Measurements from ENCODE around the gene GPR3.
"Not testable (repeated sequence)": the region's sequence is repeated elsewhere in the genome, so short reads cannot be mapped to it uniquely, and the experiment has no call there.

GPR3 gene

DNA sequence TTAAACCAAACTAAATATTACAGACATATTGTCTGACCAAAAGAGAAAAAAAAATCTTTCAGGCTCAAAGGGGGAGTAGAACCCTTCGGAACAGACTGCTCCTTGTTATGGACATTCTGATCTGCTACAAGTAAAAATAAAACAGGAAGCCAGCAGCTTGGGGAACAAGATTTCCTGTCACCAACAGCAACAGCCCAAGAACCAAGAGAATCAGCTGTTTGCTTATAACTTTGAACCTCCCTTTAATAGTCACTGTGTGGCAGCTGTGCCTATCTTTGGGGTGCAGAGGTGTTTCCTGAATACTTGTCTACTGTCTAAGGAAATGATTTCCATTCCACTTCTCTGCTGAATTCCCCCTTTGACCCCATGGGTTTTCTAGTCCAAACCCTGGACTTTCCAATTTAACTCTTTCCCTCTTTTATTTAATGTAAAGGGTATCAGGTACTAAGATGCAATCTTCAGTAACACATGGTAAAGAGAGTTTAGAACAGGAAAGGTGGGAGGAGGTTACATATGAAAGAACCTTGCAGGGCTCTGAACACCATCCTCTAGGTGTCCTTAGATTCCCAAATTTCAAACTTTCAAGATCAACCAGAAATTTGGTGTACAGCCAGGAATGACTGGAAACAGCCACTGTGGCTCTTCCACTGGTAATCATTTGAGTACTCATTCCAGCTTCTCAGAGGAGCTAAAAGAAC lies 38.6 kb downstream of the GPR3 start:
- DNase-seq = peak in 1 of 2 experiments; percentile 17

DNA sequence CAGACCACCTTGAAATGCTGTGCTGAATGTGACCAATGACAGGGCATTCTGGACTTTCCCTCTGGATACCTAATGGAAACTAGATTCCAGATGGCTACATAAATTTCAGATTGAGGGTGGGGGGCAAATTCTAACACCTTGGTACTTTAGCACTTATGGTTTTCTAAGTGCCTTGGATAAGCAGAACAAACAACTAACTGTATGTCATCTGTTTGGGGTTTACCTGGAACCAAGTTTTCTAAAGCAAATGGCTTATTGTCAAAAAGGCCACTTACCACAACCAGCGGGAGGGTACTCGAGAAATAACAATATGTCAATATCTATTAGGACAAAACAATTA lies 39.1 kb downstream of the GPR3 start:
- DNase-seq = no peak

DNA sequence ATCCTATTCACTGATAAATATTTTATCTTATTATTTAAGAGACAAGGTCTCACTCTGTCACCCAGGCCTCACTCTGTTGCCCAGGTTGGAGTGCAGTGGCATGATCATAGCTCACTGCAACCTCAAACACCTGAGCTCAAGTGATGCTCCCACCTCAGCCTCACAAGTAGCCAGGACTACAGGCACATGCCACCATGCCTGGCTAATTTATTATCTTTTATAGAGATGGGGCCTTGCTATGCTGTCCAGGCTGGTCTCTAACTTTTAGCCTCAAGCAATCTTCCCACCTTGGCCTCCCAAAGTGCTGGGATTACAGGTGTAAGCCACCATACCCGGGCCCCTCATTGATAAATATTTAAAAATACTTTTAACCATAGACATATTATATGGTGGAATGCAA lies 40.3 kb downstream of the GPR3 start:
- not testable (repeated sequence) for DNase-seq

DNA sequence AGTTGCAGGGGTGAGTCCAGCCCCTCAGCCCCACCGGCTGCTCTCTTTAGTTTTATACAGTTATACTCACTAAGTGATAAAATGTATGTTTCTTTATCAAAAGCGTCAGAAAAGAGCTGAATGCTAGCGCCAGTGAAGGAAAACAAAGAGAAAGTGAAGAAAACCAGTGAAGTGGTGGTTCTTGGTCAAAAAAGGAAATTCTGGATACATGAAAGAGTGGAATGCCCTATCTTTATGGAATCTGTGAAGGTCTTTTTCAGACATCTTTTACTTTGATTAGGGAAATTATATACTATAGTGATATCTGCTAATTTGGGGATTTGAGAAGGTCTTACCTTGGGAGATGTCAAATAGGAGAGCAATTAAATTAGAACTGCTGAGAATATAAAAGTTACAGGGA lies 41.3 kb downstream of the GPR3 start:
- no peak for DNase-seq

DNA sequence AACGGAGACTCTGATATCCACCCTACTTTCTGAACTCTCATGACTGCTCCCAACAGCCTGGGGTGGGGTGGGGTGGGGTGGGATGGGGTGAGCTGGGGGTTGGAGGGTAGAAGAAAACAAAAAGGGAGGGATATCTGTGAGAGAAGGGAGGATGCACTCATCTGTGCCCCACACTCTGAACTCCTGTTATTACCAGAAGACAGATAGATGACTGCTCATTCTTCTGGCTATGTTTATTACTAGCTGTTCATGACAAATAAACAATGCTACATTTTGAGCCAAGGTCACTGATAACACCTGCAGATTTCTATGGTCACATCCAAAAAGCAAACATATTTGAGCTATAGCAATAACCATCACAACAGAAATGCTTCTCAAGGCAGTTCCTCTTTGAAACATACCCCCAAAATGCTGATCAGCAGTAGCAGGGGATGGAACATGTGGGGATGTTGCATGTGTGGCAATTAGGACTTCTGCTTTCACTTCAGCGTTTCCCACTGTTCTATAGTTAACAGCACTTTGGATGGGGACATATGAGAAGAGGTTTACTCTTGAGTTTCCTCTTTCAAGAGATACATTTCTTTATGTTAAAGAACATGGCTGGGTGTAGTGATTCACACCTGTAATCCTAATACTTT lies 43.3 kb downstream of the GPR3 start:
- DNase-seq = no peak

DNA sequence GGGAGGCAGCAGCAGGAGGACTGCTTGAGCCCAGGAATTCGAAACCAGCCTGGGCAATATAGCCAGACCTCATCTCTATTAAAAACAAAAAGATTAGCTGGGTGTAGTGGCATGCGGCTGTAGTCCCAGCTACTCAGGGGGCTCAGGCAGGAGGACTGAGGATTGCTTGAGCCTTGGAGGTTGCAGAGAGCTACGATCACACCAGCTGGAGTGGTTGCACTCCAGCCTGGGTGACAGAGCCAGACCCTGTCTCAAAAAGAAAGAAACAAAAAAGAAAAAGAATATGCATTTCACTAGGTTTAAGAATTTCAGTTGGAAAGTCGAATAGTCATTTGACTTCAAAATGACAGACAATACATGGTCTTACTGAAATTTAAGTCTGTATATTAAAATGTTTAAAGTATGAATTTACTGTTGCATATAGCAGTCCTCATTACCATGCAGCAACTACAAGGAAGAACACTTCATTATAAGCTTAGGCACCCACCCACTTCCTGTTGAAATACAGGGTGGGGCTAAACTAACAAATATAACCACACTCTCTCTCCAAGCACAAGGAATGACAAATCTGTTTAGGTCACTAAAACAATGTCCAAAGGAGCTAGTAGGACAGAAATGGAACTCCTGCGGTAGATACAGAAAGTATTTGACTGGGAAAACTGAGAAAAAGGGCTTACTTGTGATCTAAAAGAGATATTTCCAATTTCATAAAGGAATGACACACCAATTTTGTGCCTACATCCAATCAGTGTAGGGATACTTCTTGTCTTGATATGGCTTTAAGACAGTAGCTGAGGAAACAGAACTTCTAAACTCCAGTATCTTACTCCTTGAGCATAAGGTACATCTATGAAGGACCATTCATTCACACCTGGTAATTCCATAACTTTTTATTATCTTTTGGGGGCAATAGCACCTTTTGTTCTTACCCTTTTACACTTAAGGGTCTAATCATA lies 44.1 kb downstream of the GPR3 start:
- no peak for DNase-seq

DNA sequence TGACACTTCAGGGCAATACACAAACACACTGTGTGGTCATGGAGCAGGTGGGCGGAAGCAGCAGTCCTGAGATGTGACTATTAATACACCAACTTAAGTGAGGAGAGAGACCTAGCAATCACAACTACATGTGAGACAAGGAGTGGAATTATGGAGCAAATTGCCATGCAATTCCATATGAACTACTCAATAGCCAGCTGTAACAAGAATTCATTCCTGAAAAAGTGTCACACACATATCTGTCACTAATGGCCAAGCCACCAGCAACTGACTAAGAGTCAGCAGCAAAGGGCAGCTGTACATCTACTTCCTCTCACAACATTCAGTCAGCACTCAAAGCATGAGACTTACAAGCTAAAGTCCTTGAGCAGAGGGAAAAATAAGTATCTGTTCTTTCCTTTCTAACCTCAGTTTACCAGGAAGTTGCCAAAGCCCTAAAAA lies 46.2 kb downstream of the GPR3 start:
- no peak for DNase-seq

DNA sequence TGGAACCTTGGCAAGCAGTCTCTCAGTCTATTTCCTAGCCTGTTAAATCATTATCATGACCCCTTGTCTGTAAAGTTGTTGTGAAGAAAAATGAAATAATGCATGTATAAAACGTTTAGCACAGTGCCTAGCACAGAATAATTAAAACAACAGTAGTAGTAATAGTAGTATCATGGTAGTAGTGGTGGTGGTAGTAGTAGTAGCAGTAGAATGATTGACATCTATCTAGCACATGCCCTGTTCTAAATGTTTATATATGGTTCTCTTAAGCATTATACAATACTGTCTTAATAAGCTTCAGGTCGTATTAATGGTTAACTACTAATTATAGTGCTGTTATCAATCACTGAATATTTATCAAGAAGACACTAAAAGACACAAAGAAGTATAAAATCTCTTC lies 46.7 kb downstream of the GPR3 start:
- no peak for DNase-seq

DNA sequence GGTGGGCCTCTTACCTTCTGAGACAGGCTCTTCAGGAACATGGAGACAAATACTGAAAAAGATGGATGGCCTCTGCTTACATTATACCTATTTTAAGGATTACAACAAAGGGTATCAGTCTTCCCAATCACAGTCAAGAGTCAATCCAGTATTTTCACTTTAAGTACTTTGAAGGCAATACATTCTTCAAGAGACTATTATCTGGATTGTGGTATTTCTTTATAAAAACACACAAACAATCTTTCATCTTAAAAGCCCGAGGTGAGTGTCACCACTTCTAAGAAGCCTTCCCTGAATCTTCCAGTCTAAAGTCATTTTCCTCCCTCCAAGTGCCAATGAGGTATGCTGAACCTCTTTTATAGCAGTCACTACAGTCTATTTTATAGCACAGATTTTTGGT lies 52.2 kb downstream of the GPR3 start:
- no peak for DNase-seq

All from stimulated activated CD4-positive, alpha-beta T cell treated with anti-CD3 and anti-CD28 coated beads, Interleukin-4, amount 100 ng/mL, for 4 hours (primary cell).